A549 (cell line): ENCODE data around the gene ATRN. TPM values are rescaled to one million over a fixed set of nuclear protein-coding genes. Genes with fewer than 3 reads are reported as not detected.

Experiments used
- ATAC-seq, 2 experiments: fragments of 200-7000 bp in 1 of 2; fragments of >200 bp in 1 of 2; cut with Nextera tagmentation in 1 of 2; cut with Tn5 transposase in 1 of 2; 3 replicates each; pipeline versions ENCODE4 v1.8.0 to v1.9.1; 2018 to 2020; ENCODE audit warnings: mild to moderate bottlenecking in 1 of 2, moderate library complexity in 1 of 2
- CTCF ChIA-PET: fragments of 300-600 bp; sonication (Branson Sonifier 250); formaldehyde crosslinking; extraction: SDS; loops from one replicate; lab custom pipeline; 2021; ENCODE audit warnings: antibody characterized with exemption, inconsistent platforms; lab: Yijun Ruan, JAX
- POLR2A ChIA-PET: fragments of 350-600 bp; formaldehyde crosslinking; extraction: SDS; loops from one replicate; lab custom pipeline; 2021; ENCODE audit warnings: antibody characterized with exemption, inconsistent platforms; lab: Yijun Ruan, JAX
- DNase-seq, 2 experiments: peaks; one replicate each; pipeline versions ENCODE4 v3.0.0 to v3.0.0-alpha.2; 2011 to 2016; ENCODE audit warnings: low read depth in 1 of 2, low spot score in 1 of 2
- FAIRE-seq: peaks from 2 replicates; lab custom pipeline; 2011; peaks lifted over from hg19 to GRCh38; lab: Jason Lieb, UNC
- H3K27ac ChIP-seq, 2 experiments: fragments of >200 bp; sonication (Bioruptor Twin); formaldehyde crosslinking; 3 replicates each; pipeline ENCODE4 v1.5.1; 2016 to 2017
- H3K4me1 ChIP-seq: fragments of >200 bp; sonication (Bioruptor Twin); formaldehyde crosslinking; 3 replicates; pipeline ENCODE4 v1.6.1; 2016
- H3K4me2 ChIP-seq: fragments of >200 bp; sonication (Bioruptor Twin); formaldehyde crosslinking; 3 replicates; pipeline ENCODE4 v1.6.1; 2016
- H3K4me3 ChIP-seq: fragments of >200 bp; sonication (Bioruptor Twin); formaldehyde crosslinking; 3 replicates; pipeline ENCODE4 v1.5.1; 2016
- H3K9me3 ChIP-seq: fragments of >200 bp; sonication (Bioruptor Twin); formaldehyde crosslinking; 3 replicates; pipeline ENCODE4 v1.6.1; 2016
- BCL3 ChIP-seq: fragments of >200 bp; sonication (Bioruptor Twin); formaldehyde crosslinking; IDR thresholded peaks from 3 replicates; pipeline ENCODE4 v1.6.1; 2016
- BHLHE40 ChIP-seq: IDR thresholded peaks from 2 replicates; pipeline ENCODE4 v1.6.1; 2012; ENCODE audit warnings: low read depth, low read length, inconsistent platforms
- CBX8 ChIP-seq: fragments of 200-600 bp; sonication (generic); IDR thresholded peaks from 2 replicates; pipeline ENCODE4 v1.6.1; 2016
- CHD4 ChIP-seq: fragments of 200-600 bp; sonication (generic); IDR thresholded peaks from 2 replicates; pipeline ENCODE4 v1.6.1; 2016; ENCODE audit warnings: antibody characterized with exemption, mild to moderate bottlenecking, borderline replicate concordance
- EP300 ChIP-seq, 2 experiments: fragments of >200 bp; sonication (Bioruptor Twin); formaldehyde crosslinking; IDR thresholded peaks; 2 replicates in 1 of 2; 3 replicates in 1 of 2; pipeline ENCODE4 v1.6.1; 2016 to 2017
- ESRRA ChIP-seq: fragments of 150-350 bp; IDR thresholded peaks from 2 replicates; pipeline ENCODE4 v1.6.1; 2014; ENCODE audit warnings: mild to moderate bottlenecking, low read length, borderline replicate concordance
- FOSB ChIP-seq: fragments of 250-450 bp; sonication (Bioruptor Pico); IDR thresholded peaks from 2 replicates; pipeline ENCODE4 v1.5.0; 2020; ENCODE audit warnings: mild to moderate bottlenecking, moderate library complexity
- HDAC2 ChIP-seq: fragments of 200-600 bp; sonication (generic); IDR thresholded peaks from 2 replicates; pipeline ENCODE4 v1.6.1; 2016
- HEYL ChIP-seq: fragments of 250-450 bp; sonication (Bioruptor Pico); IDR thresholded peaks from 2 replicates; pipeline ENCODE4 v1.8.0; 2021; ENCODE audit warnings: mild to moderate bottlenecking, moderate library complexity
- HOXB5 ChIP-seq: fragments of 250-450 bp; sonication (Bioruptor Pico); IDR thresholded peaks from 2 replicates; pipeline ENCODE4 v1.5.0; 2020; ENCODE audit warnings: mild to moderate bottlenecking, moderate library complexity
- KDM5A ChIP-seq: fragments of 200-600 bp; sonication (generic); IDR thresholded peaks from 2 replicates; pipeline ENCODE4 v1.6.1; 2016; ENCODE audit warnings: antibody characterized with exemption, mild to moderate bottlenecking
- MAZ ChIP-seq: fragments of 150-350 bp; IDR thresholded peaks from 2 replicates; pipeline ENCODE4 v1.6.1; 2014; ENCODE audit warnings: antibody characterized with exemption, low read depth, low read length, borderline replicate concordance
- NPAS2 ChIP-seq: fragments of 250-450 bp; sonication (Bioruptor Pico); IDR thresholded peaks from 2 replicates; pipeline ENCODE4 v1.8.0; 2022; ENCODE audit warnings: mild to moderate bottlenecking, moderate library complexity, borderline replicate concordance
- PBX3 ChIP-seq: IDR thresholded peaks from 2 replicates; pipeline ENCODE4 v1.6.1; 2012
- POLR2A ChIP-seq: IDR thresholded peaks from 2 replicates; pipeline ENCODE4 v1.6.1; 2012; ENCODE audit warnings: mild to moderate bottlenecking, low read length
- RARB ChIP-seq: fragments of 250-450 bp; sonication (Bioruptor Pico); IDR thresholded peaks from 2 replicates; pipeline ENCODE4 v1.8.0; 2021; ENCODE audit warnings: mild to moderate bottlenecking, moderate library complexity
- RNF2 ChIP-seq: fragments of 200-600 bp; sonication (generic); IDR thresholded peaks from 2 replicates; pipeline ENCODE4 v1.6.1; 2016; ENCODE audit warnings: low read depth, mild to moderate bottlenecking, antibody characterized with exemption, moderate library complexity, borderline replicate concordance
- SREBF2 ChIP-seq: fragments of 450-650 bp; IDR thresholded peaks from 2 replicates; pipeline ENCODE4 v1.6.1; 2014; ENCODE audit warnings: mild to moderate bottlenecking, moderate library complexity
- ZC3H11A ChIP-seq: fragments of 450-650 bp; IDR thresholded peaks from 2 replicates; pipeline ENCODE4 v1.6.1; 2014; ENCODE audit warnings: antibody characterized with exemption, mild to moderate bottlenecking
- ZSCAN20 ChIP-seq: fragments of 250-450 bp; sonication (Bioruptor Pico); IDR thresholded peaks from 2 replicates; pipeline ENCODE4 v1.8.0; 2022; ENCODE audit warnings: mild to moderate bottlenecking, moderate library complexity
- WGBS: methylation state at CpG from one replicate; pipeline ENCODE4 v1.1.6; 2017; ENCODE audit errors: missing lambda C conversion rate; 5-methylcytosine and 5-hydroxymethylcytosine counted together
- polyA plus RNA-seq, 4 experiments: library from polyadenylated mRNA; depleted of rRNA in 3 of 4; stranded (reverse); fragments of >200 nt; fragmentation: RNase III in 1 of 4; extraction: RNeasy Plus Mini Kit Qiagen cat#74134 plus additional on column Dnase treatment in 1 of 4; gene quantifications; 2 replicates in 3 of 4; 3 replicates in 1 of 4; pipeline ENCODE4 v1.2.3, GENCODE V29; 2011 to 2017
- TF ChIP-seq, protein P1 (sequence below): IDR thresholded peaks from 2 replicates; pipeline ENCODE4 v1.6.1; 2012

The ATRN gene
- polyA plus RNA-seq, 2 of the 4 experiments (the other 2 are of a cell fraction), result 21.3 to 58.7 TPM

DNA sequence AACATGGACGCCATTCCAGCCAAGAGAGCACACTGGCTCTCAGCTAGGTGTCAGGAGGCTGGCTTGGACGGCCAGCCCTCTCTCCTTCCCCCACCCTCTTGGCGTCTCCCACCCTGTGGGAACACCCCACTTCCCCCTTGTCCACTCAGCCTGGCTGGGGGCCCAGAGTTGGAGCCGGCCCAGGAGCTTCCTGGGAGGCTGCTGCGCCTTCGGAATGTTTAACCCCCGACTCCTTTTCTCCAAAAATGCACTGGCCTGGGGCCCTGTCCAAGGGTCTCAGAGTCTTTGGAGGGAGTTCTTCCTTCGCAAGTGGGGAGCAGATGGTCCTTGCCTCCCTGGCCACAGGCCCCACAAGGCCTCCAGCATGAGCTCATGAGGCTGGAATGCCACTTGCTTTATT is 206.9 kb downstream of the ATRN start (continued):
- TF ChIP-seq HEYL (CRISPR knock-in tag), result no peak
- no peak for TF ChIP-seq CHD4
- TF ChIP-seq HDAC2, result no peak
- no peak for TF ChIP-seq ZSCAN20 (CRISPR knock-in tag)
- TF ChIP-seq, all 56 proteins: peak for 0

DNA sequence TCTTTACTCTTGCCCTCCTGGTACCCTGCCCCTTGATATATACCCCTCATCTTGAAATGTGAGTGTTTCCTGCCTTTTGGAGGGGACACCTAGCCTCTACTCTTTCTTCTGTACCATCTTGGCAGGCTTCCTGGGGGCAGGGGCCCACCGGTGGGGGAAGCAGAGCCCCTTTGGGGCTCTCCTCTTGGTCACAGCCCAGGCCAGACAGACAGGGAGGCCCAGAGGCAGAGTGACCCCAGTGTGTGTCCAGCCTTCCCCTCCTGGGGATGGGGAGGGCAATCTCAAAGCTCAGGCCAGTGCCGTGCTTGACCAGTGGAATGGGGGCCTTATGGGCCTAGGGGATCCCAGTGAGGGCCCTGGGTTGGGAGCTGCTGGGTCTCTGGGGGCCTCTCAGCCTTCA is 207.4 kb downstream of the ATRN start:
- no peak for DNase-seq
- Histone ChIP-seq H3K9me3 (no peaks in the 10 kb centered on the region), H3K4me1 (peaks cover 32% of the 10 kb centered on the region), H3K4me2 (no peak overlapping the region), H3K27ac (no peak overlapping the region), H3K4me3 (no peak overlapping the region)
- WGBS, result 67% methylated on average over 2 of the region's 2 CpGs
- TF ChIP-seq KDM5A (no peak), HEYL (CRISPR knock-in tag) (no peak), POLR2A (no peak), SREBF2 (no peak), RNF2 (no peak), PBX3 (no peak), ZC3H11A (no peak), CBX8 (no peak)
- CTCF ChIA-PET, result interaction anchor here (0.7 to 61.5 kb wide), 18 partner anchors 11 to 582 kb away, joined by 3 to 2233 read pairs (median 10); partner anchors contain the start of genes ADISSP, CENPB, HSPA12B and SIGLEC1
- ATAC-seq, result no peak
- POLR2A ChIA-PET, result interaction anchor here (0.8 to 2.3 kb wide), 3 partner anchors 72 to 103 kb away, joined by 5 to 12 read pairs (median 7); partner anchors contain the start of genes ADISSP and SPEF1
- FAIRE-seq, result no peak

- DNase-seq (no peak), ATAC-seq (no peak), FAIRE-seq (no peak)
- H3K4me1 ChIP-seq, result peaks cover 27% of the 10 kb centered on the region; the same call in 2 of the 3 replicates
- WGBS, result 79% methylated on average over 14 of the region's 14 CpGs
- TF ChIP-seq EP300 (IDR thresholded peaks at IDR 0.05), result no peak
- TF ChIP-seq BHLHE40, result no peak
- TF ChIP-seq HOXB5 (CRISPR knock-in tag), result no peak
- no peak for TF ChIP-seq MAZ
- TF ChIP-seq FOSB (CRISPR knock-in tag), result no peak
- no peak for TF ChIP-seq BCL3
- no peak for TF ChIP-seq RARB (CRISPR knock-in tag)
- TF ChIP-seq RNF2, result no peak
- no peak for TF ChIP-seq ESRRA
- TF ChIP-seq, protein P1, sequence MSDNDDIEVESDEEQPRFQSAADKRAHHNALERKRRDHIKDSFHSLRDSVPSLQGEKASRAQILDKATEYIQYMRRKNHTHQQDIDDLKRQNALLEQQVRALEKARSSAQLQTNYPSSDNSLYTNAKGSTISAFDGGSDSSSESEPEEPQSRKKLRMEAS, result no peak
- no peak for TF ChIP-seq NPAS2 (CRISPR knock-in tag)
- H3K9me3 ChIP-seq, result no peaks in the 10 kb centered on the region
- no peak overlapping the region for H3K27ac ChIP-seq
- POLR2A ChIA-PET, result interaction anchor here (0.6 to 1.0 kb wide), 3 partner anchors 88 to 107 kb away, joined by 3 to 4 read pairs (median 3); partner anchors contain the start of genes ADISSP and SPEF1
- H3K4me2 ChIP-seq, result no peak overlapping the region
- CTCF ChIA-PET, result interaction anchor here (0.6 to 61.5 kb wide), 10 partner anchors 14 to 406 kb away, joined by 3 to 2233 read pairs (median 8); partner anchors contain the start of genes ADISSP, CENPB, GFRA4 and HSPA12B
- no peak overlapping the region for H3K4me3 ChIP-seq
Observed at GRCh38 chr20:3678856-3679720, 208.3 kb downstream of the ATRN start.
